Bladder microvascular endothelial cell (primary cell): ENCODE data around the gene CNOT9. TPM values are rescaled to one million over a fixed set of nuclear protein-coding genes. Genes with fewer than 3 reads are reported as not detected.

ENCODE experiments used
- total RNA-seq: library from RNA; depleted of rRNA; stranded (reverse); fragments of >200 nt; gene quantifications from 2 replicates; pipeline ENCODE4 v1.2.3, GENCODE V29; 2014

CNOT9 gene, protein sequence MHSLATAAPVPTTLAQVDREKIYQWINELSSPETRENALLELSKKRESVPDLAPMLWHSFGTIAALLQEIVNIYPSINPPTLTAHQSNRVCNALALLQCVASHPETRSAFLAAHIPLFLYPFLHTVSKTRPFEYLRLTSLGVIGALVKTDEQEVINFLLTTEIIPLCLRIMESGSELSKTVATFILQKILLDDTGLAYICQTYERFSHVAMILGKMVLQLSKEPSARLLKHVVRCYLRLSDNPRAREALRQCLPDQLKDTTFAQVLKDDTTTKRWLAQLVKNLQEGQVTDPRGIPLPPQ
- 32.7 and 54.7 TPM in 2 replicates for total RNA-seq

DNA sequence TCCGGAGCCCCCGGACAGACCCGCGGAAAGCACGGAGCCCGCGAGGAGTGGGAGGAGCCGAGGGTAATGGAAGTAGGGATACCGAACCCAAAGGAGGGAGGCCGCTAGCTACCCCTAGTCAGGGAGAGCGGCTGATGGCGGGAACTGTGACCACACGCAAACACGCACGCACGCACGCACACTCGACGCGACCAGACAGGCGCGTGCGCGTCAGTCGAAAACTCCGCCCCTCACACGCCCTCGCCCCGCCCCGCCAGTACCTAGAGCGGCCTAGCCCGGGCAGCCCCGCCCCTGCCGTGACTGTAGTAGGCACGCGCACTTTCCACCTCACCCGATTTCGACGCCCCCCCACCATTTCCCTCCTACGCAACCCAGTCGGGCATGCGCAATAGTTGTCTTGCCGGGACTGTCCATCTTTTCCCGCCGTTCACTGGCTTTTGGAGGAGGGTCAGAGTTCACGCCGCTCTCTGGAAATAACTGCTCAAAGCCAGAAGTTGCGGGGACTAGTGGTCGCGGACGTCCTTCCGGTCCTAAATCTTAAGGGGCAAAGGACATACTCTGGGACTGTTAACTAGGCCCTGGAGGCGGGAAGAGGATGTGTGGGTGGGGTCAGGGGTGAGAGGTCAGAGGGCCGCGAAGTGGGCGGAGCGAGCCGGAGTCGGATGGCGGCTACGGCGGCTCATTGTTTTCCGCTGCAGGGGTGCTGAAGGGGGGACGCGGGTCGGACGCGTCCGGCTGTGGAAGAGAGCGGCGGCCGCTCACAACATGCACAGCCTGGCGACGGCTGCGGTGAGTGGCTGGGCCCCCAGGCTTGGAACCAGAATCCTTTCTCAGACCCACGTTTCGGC, at the start of gene CNOT9, which contains the start of gene USP37:
Gene CNOT9 (plus strand): TSS at position 650 of the 848 bp plus-strand sequence. CDS start 116 bp downstream, at position 766.
Gene USP37 (minus strand): TSS at position 162 of the 848 bp plus-strand sequence. CDS start 9,698 bp downstream, outside the sequence.

DNA sequence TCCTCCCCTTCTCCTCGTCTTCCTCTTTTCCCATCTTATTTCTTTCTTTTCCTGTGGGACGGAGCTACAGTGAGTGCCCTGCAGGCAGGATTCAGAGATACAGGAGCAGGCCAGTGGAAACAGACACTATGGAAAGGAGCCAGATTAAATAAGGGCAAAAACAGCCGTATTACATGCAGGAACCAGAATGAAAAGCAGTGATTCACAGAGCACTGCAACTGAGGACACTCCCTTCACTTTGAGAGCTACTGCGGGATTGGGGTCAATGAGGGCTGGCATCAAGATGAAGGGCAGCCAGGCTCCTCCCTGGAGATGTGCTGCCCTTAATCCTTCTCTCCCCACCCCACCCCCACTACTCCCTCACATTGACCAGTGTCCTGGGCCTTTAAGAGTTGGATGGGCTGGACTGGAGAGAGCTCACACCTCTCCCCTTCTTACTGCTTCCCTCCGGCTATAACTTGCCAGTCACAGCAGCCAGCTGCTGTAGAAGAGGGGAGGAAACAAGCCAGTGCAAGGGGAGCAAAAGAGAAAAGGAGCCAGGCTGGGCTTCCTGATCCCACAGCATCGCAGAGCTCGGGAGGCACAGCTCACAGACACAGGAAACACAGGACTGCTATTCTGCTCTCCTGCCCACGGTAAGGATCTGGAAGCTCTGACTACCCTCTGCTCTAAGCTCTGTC, 38.9 kb downstream of the CNOT9 start, which contains the start of gene PLCD4:
Gene PLCD4 (plus strand): TSS at position 464 of the 680 bp plus-strand sequence. CDS start 7,841 bp downstream, outside the sequence.

Other genes with a start within 250 kb of the CNOT9 start
- not detected in 2 replicates for gene CATIP, start 212.0 kb upstream of the CNOT9 start, total RNA-seq
- gene SLC11A1, start 186.6 kb upstream of the CNOT9 start, total RNA-seq, result 0.13 and 0.16 TPM in 2 replicates
- gene CTDSP1, start 169.0 kb upstream of the CNOT9 start, total RNA-seq, result 53.9 and 56.4 TPM in 2 replicates
- 0.06 TPM in 1 of 2 replicates, not detected in the other for gene VIL1, start 149.7 kb upstream of the CNOT9 start, total RNA-seq
- 8.1 and 15.1 TPM in 2 replicates for gene USP37, start 488 bp upstream of the CNOT9 start, total RNA-seq
- 0.32 and 1.5 TPM in 2 replicates for gene PLCD4, start 39.1 kb downstream of the CNOT9 start, total RNA-seq
- 4.0 and 10.2 TPM in 2 replicates for gene ZNF142, start 90.8 kb downstream of the CNOT9 start, total RNA-seq
- gene BCS1L, start 90.8 kb downstream of the CNOT9 start, total RNA-seq, result 33.8 and 42.5 TPM in 2 replicates
- gene RNF25, start 103.2 kb downstream of the CNOT9 start, total RNA-seq, result 25.4 and 37.7 TPM in 2 replicates
- 6.6 and 21.6 TPM in 2 replicates for gene STK36, start 103.2 kb downstream of the CNOT9 start, total RNA-seq
- 4.4 and 12.0 TPM in 2 replicates for gene TTLL4, start 142.0 kb downstream of the CNOT9 start, total RNA-seq
- 5.5 and 23.7 TPM in 2 replicates for gene CYP27A1, start 213.3 kb downstream of the CNOT9 start, total RNA-seq